ENCODE data around the gene IFFO2.

IFFO2 gene

DNA sequence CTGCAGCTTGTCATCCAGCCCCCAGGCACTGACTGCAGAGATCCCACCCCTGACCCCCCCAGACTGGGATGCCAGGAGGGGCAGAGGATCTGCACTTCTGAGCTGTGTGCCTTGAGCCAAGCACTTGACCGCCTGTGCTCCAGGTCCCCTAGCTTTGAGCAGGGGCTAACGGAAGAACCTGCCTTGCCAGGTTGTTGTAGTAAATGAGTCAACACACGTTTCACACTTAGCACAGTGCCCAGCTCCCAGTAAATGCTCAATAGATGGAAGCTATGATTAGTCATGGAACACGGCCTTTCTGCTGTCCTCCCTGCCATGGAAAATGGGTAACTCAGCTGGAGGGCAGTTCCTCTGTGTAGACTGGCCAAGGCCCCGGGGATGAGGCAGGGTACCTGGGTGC, 24.1 kb downstream of the IFFO2 start:
- POLR2A ChIA-PET: no interaction called here
- CTCF ChIA-PET: interaction anchor here (0.9 to 3.7 kb wide), 4 partner anchors 10 to 48 kb away, joined by 3 to 26 read pairs (median 4); no protein-coding TSS in a partner anchor
- TF ChIP-seq, protein P1, sequence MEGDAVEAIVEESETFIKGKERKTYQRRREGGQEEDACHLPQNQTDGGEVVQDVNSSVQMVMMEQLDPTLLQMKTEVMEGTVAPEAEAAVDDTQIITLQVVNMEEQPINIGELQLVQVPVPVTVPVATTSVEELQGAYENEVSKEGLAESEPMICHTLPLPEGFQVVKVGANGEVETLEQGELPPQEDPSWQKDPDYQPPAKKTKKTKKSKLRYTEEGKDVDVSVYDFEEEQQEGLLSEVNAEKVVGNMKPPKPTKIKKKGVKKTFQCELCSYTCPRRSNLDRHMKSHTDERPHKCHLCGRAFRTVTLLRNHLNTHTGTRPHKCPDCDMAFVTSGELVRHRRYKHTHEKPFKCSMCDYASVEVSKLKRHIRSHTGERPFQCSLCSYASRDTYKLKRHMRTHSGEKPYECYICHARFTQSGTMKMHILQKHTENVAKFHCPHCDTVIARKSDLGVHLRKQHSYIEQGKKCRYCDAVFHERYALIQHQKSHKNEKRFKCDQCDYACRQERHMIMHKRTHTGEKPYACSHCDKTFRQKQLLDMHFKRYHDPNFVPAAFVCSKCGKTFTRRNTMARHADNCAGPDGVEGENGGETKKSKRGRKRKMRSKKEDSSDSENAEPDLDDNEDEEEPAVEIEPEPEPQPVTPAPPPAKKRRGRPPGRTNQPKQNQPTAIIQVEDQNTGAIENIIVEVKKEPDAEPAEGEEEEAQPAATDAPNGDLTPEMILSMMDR (IDR thresholded peaks at IDR 0.05; ENCODE audit: control extremely low read depth, extremely low read depth, low read depth, missing control alignments): no peak
- DNase-seq (ENCODE audit: extremely low spot score): no peak

DNA sequence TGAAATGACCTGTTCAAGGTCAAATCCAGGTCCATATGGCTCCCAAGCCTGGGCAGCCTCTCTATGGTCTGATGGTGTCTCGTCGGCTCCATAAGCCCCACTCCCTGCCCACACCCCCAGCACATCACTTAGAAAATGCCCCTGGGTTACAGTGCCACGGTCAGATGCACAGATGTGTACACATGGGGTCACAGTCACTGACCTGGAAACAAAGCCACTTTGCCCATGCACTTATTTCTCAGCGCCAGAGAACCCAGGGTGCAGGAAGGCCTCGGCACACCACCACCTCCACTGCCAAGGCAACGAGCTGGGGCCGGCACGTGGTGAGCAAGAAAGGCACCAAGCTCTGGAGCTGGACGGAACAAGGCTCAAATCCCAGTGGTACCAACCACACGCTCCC, 24.7 kb downstream of the IFFO2 start:
- no peak for DNase-seq (ENCODE audit: extremely low spot score)
- POLR2A ChIA-PET: no interaction called here
- TF ChIP-seq, protein P1 (IDR thresholded peaks at IDR 0.05; ENCODE audit: control extremely low read depth, extremely low read depth, low read depth, missing control alignments): no peak
- CTCF ChIA-PET: interaction anchor here (1.7 to 3.7 kb wide), 3 partner anchors 11 to 24 kb away, joined by 4 to 26 read pairs (median 13); no protein-coding TSS in a partner anchor

DNA sequence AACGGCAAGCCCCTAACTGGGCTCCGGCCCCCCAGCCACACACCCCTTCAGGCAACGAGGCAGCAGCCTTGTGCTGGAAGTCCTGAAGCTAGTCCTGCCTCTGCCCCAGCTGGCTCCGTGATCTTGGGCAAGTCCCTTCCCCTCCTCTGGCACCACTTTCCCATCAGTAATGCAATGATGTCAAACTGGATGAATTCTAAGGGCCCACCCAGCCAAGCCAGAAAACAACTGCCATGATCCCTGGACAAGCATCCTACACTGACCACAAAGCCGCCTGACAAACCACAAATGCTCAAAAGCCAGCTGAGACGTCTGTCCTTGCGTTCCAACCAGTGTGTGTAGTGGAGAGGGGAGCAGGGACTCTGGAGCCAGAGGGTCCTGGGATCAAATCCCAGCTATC, 26.8 kb downstream of the IFFO2 start:
- POLR2A ChIA-PET: interaction anchor here (1.1 to 1.4 kb wide), 2 partner anchors 8 to 21 kb away, joined by 3 to 5 read pairs; no protein-coding TSS in a partner anchor
- no peak for DNase-seq (ENCODE audit: extremely low spot score)
- CTCF ChIA-PET: interaction anchor here (0.8 to 3.7 kb wide), 6 partner anchors 13 to 35 kb away, joined by 3 to 26 read pairs (median 7); no protein-coding TSS in a partner anchor
- TF ChIP-seq, protein P1 (IDR thresholded peaks at IDR 0.05; ENCODE audit: control extremely low read depth, extremely low read depth, low read depth, missing control alignments): no peak

DNA sequence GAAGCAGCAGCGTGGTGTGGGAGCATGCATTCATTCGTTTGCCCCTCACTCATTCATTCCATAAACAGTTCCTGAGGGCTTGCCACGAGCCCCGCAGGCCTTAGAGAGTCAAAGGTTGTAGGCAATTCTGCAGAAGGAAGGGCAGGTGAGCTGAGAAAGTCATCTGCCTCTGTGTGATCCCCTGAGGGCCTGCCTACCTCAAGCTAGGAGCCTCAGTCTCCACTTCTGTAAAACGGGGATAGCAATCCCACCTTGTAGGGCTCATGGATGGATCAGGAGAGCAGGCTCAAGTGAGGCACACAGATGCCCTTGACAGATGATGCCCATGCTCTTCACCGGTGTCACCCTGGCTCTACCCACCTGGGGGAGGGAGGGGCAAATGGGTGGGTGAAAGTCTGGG, 27.5 kb downstream of the IFFO2 start:
- POLR2A ChIA-PET: interaction anchor here (1.4 kb wide), 1 partner anchor 22 kb away, joined by 3 read pairs; no protein-coding TSS in a partner anchor
- CTCF ChIA-PET: interaction anchor here (1.2 to 7.4 kb wide), 6 partner anchors 12 to 28 kb away, joined by 3 to 101 read pairs (median 6); no protein-coding TSS in a partner anchor
- TF ChIP-seq, protein P1 (IDR thresholded peaks at IDR 0.05; ENCODE audit: control extremely low read depth, extremely low read depth, low read depth, missing control alignments): no peak
- DNase-seq (ENCODE audit: extremely low spot score): no peak

DNA sequence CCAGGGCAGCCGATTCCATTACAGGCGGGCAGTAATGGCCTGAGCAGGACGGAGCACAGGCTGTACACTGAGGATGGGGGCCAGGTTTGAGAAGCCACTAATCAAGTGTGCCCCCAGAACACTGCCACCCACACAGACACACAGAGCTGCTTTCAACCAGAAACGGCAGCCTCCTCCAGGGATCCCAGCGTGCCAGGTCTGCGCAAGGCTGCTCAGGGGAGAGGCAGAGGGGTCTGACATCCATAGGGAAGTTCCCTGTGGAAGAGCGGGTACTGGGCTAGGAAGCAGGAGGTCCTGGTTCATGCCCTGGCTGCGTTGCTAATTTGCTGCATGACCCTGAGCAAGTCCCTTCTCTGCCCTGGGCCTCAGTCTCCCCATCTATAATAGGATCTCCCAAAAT, 28.1 kb downstream of the IFFO2 start:
- TF ChIP-seq, protein P1 (IDR thresholded peaks at IDR 0.05; ENCODE audit: control extremely low read depth, extremely low read depth, low read depth, missing control alignments): no peak
- no peak for DNase-seq (ENCODE audit: extremely low spot score)
- CTCF ChIA-PET: interaction anchor here (1.2 to 7.4 kb wide), 6 partner anchors 13 to 312 kb away, joined by 3 to 101 read pairs (median 4); no protein-coding TSS in a partner anchor
- POLR2A ChIA-PET: interaction anchor here (1.4 kb wide), 1 partner anchor 22 kb away, joined by 3 read pairs; no protein-coding TSS in a partner anchor

DNA sequence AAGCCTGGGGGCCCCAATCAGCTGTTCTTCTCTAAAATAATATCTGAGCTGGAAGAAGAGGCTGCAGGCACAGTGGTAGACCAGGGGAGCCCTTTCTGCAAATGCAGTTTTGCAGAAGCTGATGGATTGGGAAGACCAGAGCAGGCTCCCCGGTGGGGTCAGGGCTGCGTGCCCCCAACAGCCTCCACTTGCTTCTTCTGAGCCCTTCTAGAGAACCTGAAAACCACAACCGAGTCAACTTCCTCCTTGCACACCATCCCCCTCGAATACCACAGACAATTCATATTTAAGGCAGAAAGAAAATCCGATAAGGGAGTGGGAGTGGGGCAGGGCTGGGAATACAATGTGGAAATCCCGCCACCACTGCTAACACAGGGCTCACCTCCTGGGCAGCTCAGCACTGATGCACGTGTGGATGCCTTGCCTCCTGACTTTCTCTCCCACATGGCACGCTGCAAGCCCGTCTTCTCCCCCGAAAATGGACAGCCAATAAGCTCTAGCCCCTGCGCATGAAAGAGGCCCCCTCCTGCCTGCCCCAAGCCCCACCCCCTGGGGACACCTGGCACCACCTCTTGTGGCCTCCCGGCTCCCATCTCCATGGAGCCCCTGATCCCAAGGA, 28.7 kb downstream of the IFFO2 start:
- peak; percentile 71 for DNase-seq (ENCODE audit: extremely low spot score)
- TF ChIP-seq, protein P1 (IDR thresholded peaks at IDR 0.05; ENCODE audit: control extremely low read depth, extremely low read depth, low read depth, missing control alignments): no peak
- CTCF ChIA-PET: interaction anchor here (0.7 to 7.4 kb wide), 10 partner anchors 13 to 313 kb away, joined by 3 to 101 read pairs (median 5); no protein-coding TSS in a partner anchor
- POLR2A ChIA-PET: interaction anchor here (1.1 to 1.9 kb wide), 4 partner anchors 17 to 29 kb away, joined by 3 to 13 read pairs (median 4); partner anchors contain the start of gene IFFO2

Data from GM10248 (cell line).